ENCODE data around the gene CD63.

DNA sequence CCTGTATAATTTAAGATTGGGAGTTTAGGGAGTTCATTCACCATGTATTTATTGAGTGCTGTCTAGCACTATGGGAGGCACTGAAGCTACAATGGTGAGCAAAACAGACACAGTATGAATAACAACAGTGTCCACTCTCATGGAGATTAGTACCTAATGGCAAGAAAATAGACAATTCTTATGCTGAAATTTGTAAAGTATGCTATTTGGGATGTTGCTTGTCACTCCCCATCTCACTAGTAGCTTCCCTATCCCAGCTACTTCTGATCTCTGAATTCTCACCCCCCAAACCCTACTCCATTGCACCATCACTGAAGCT is 18.1 kb upstream of the CD63 start:
- TF ChIP-seq, protein P1, sequence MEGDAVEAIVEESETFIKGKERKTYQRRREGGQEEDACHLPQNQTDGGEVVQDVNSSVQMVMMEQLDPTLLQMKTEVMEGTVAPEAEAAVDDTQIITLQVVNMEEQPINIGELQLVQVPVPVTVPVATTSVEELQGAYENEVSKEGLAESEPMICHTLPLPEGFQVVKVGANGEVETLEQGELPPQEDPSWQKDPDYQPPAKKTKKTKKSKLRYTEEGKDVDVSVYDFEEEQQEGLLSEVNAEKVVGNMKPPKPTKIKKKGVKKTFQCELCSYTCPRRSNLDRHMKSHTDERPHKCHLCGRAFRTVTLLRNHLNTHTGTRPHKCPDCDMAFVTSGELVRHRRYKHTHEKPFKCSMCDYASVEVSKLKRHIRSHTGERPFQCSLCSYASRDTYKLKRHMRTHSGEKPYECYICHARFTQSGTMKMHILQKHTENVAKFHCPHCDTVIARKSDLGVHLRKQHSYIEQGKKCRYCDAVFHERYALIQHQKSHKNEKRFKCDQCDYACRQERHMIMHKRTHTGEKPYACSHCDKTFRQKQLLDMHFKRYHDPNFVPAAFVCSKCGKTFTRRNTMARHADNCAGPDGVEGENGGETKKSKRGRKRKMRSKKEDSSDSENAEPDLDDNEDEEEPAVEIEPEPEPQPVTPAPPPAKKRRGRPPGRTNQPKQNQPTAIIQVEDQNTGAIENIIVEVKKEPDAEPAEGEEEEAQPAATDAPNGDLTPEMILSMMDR (conservative IDR thresholded peaks at IDR 0.05; ENCODE audit: low read depth, low read length), result no peak
- TF ChIP-seq EZH2phosphoT487 (IDR thresholded peaks at IDR 0.05; ENCODE audit: borderline replicate concordance, low read length), result no peak

Data from PC-3 (cell line).